CD4-positive, alpha-beta T cell treated with Interleukin-21 for 1 hour (primary cell): ENCODE results near the gene JPT1.
"Not testable (repeated sequence)": the region's sequence is repeated elsewhere in the genome, so short reads cannot be mapped to it uniquely, and the experiment has no call there.

Experiments
- DNase-seq: peaks from one replicate; pipeline ENCODE4 v3.0.0-alpha.2; 2020

Gene JPT1

GRCh38 chr17:75154195-75155106, at the start of gene JPT1:
Gene JPT1, minus strand, starts transcription at chr17:75154512. Its CDS starts 115 bp downstream, at chr17:75154397.
- peak; percentile 99 for DNase-seq

GRCh38 chr17:75199886-75200618, 45.7 kb upstream of the JPT1 start:
- DNase-seq, result no peak

- DNase-seq, result no peak
Measured at GRCh38 chr17:75194879-75195278, 40.6 kb upstream of the JPT1 start.

- no peak for DNase-seq
Measured at GRCh38 chr17:75191584-75191983, 37.3 kb upstream of the JPT1 start.

GRCh38 chr17:75188614-75189013, 34.3 kb upstream of the JPT1 start:
- DNase-seq, result no peak

GRCh38 chr17:75183999-75184884, 29.9 kb upstream of the JPT1 start:
- no peak for DNase-seq

- DNase-seq, result peak; percentile 96
Measured at GRCh38 chr17:75182569-75183436, 28.5 kb upstream of the JPT1 start, which contains the start of gene SUMO2. Gene SUMO2, minus strand, starts transcription at chr17:75182959. Its CDS starts 125 bp downstream, at chr17:75182834.

- DNase-seq, result no peak
Measured at GRCh38 chr17:75182319-75182568, 27.9 kb upstream of the JPT1 start.

GRCh38 chr17:75181608-75182318, 27.5 kb upstream of the JPT1 start:
- peak; percentile 61 for DNase-seq

- DNase-seq, result no peak
Measured at GRCh38 chr17:75181110-75181509, 26.8 kb upstream of the JPT1 start.

GRCh38 chr17:75178453-75178852, 24.1 kb upstream of the JPT1 start:
- no peak for DNase-seq

GRCh38 chr17:75176625-75177024, 22.3 kb upstream of the JPT1 start:
- no peak for DNase-seq

GRCh38 chr17:75174996-75175395, 20.7 kb upstream of the JPT1 start:
- no peak for DNase-seq

GRCh38 chr17:75173526-75173925, 19.2 kb upstream of the JPT1 start:
- no peak for DNase-seq

- DNase-seq, result no peak
Measured at GRCh38 chr17:75168998-75169397, 14.7 kb upstream of the JPT1 start.

GRCh38 chr17:75164606-75165005, 10.3 kb upstream of the JPT1 start:
- DNase-seq, result not testable (repeated sequence)

- DNase-seq, result no peak
Measured at GRCh38 chr17:75163074-75163473, 8.8 kb upstream of the JPT1 start.

- no peak for DNase-seq
Measured at GRCh38 chr17:75160211-75160610, 5.9 kb upstream of the JPT1 start.

- no peak for DNase-seq
Measured at GRCh38 chr17:75159196-75160031, 5.1 kb upstream of the JPT1 start.

GRCh38 chr17:75158480-75158879, 4.2 kb upstream of the JPT1 start:
- DNase-seq, result not testable (repeated sequence)
